Effector memory CD4-positive, alpha-beta T cell (primary cell): ENCODE measurements around the gene PAM.

Source experiments
- DNase-seq, 3 donors: peaks; one replicate each; pipeline ENCODE4 v3.0.0-alpha.2; 2020
- H3K27ac ChIP-seq: 2 replicates; pipeline ENCODE4 v1.7.0; 2013; ENCODE audit warnings: mild to moderate bottlenecking, low read length, moderate library complexity; ENCODE audit not compliant: insufficient read depth, poor library complexity, severe bottlenecking
- H3K27me3 ChIP-seq: replicated peaks from 2 replicates; pipeline ENCODE4 v1.7.0; 2013; ENCODE audit warnings: mild to moderate bottlenecking, low read length; ENCODE audit not compliant: insufficient read depth, control insufficient read depth, poor library complexity, severe bottlenecking
- H3K36me3 ChIP-seq: 2 replicates; pipeline ENCODE4 v1.7.0; 2013; ENCODE audit warnings: mild to moderate bottlenecking, low read length, moderate library complexity; ENCODE audit not compliant: control insufficient read depth, insufficient read depth
- H3K4me1 ChIP-seq: 2 replicates; pipeline ENCODE4 v1.7.0; 2013; ENCODE audit warnings: low read length, mild to moderate bottlenecking; ENCODE audit not compliant: control insufficient read depth, insufficient read depth, poor library complexity, severe bottlenecking
- H3K4me3 ChIP-seq: 2 replicates; pipeline ENCODE4 v1.7.0; 2013; ENCODE audit warnings: low read length, low read depth, mild to moderate bottlenecking; ENCODE audit not compliant: insufficient read depth, poor library complexity, severe bottlenecking
- H3K9me3 ChIP-seq: 2 replicates; pipeline ENCODE4 v1.7.0; 2013; ENCODE audit warnings: mild to moderate bottlenecking, low read length, moderate library complexity; ENCODE audit not compliant: control insufficient read depth
- total RNA-seq, 3 donors: gene quantifications; one replicate each; lab custom pipeline; 2026; lab: John Stamatoyannopoulos, UW

Gene PAM
- total RNA-seq = 20.2 to 36.1 (median 26.1) reads per million in 3 donors

DNA sequence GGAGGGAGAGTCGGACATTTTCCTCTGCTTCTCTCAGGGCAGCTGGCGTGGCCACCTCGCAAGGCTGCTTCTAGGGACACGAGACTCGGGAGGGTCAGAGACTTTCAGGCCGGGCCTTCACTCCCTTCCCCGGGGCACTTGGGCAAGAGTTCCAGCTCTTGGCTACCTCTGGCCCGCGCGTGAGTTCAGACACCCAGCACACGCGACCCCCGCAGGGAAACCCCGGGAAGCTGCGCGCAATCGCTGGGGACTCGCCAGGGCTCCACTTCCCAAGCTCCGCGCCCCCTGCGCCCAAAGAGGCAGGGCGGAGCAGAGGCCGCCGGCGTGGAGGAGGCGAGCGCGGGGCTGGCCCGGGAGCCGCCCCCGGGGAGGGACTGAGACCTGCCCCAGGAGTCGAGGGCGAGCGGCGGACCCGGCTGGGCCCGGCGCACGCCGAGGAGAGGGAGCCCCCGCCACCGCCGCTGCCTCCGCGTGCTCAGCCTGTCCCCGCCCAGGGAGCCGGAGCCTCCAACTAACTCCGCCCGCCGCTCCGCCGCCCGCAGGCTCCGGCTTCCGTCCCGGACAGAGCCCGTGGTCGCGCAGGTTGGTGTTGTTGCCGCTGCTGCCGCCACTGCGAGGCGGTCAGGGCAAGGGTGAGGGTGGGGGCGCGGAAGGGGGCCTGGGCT is at the start of gene PAM:
Gene PAM (plus strand): TSS at position 539 of the 665 bp plus-strand sequence. CDS start 110,891 bp downstream, outside the sequence.
- Histone ChIP-seq H3K27ac (peak within 1 kb of the TSS; percentile 75), H3K4me1 (peaks cover 11% of the 10 kb centered on the region), H3K27me3 (peaks cover 3% of the 10 kb centered on the region), H3K4me3 (peak within 1 kb of the TSS; percentile 98), H3K36me3 (no peaks in the 10 kb centered on the region), H3K9me3 (no peaks in the 10 kb centered on the region)
- DNase-seq = peak; percentile 54 to 59 (median 55)

DNA sequence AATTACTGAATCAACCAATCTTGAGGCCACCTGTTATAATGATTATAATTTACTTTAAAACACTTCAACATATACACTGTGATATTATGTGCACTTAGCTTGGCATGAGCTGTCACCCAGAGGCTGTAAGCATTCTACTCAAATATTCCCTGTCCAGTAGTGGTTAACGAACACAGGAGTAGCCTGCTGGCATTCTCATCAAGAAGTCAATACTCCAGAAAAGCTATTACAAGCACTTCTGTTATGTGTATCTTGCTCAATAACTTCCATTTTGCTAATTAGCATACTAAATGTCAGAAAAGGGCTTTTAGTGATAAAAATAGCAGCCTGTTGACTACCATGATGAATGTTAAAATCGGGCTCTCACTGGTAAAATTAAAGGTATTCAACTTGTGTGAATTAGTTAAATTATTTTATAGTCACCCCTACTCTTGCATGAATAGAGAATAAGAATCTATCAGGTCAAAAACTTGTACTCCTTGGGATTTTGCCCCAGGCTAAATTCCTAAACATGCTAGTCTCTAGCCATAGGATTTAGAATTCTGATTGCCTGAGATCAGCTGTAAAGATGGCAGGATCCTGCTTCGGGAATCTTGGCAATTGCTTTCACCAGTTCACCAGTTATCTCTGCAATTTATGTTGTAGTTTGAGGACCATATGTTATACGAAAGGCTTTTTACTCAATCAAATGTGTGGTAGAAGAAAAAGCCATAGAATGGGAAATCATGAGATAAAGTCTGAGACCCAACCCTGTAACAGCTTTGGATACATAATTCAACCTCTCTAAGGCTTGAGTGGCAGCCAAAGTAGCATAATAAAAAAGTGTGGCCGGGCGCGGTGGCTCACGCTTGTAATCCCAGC is 43.4 kb upstream of the PAM start:
- Histone ChIP-seq H3K9me3 (no peaks in the 10 kb centered on the region), H3K27ac (no peak overlapping the region), H3K36me3 (no peaks in the 10 kb centered on the region), H3K4me3 (no peak overlapping the region), H3K27me3 (no peaks in the 10 kb centered on the region), H3K4me1 (no peaks in the 10 kb centered on the region)
- DNase-seq = no peak

DNA sequence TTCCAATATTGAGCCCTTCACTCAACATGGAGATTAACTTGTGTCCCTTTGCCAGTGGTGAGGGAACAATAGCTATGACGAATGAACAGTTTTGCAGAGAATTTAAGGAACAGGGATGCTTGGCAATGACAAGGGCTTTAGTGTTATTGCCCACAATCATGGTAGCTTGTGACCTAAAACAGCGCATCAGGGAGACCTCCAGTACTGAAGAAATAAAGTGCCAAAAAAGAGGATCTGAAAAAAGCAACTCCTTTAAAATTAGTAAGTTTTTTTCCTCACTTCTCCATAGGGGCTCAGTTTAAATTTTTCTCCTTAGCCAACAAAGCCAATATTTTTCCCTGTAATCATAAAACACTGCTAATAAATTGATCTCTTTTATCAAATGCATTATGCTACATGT is 41.8 kb upstream of the PAM start:
- Histone ChIP-seq H3K4me1 (no peaks in the 10 kb centered on the region), H3K27me3 (no peaks in the 10 kb centered on the region), H3K36me3 (no peaks in the 10 kb centered on the region), H3K27ac (no peak overlapping the region), H3K4me3 (no peak overlapping the region), H3K9me3 (no peaks in the 10 kb centered on the region)
- no peak for DNase-seq

DNA sequence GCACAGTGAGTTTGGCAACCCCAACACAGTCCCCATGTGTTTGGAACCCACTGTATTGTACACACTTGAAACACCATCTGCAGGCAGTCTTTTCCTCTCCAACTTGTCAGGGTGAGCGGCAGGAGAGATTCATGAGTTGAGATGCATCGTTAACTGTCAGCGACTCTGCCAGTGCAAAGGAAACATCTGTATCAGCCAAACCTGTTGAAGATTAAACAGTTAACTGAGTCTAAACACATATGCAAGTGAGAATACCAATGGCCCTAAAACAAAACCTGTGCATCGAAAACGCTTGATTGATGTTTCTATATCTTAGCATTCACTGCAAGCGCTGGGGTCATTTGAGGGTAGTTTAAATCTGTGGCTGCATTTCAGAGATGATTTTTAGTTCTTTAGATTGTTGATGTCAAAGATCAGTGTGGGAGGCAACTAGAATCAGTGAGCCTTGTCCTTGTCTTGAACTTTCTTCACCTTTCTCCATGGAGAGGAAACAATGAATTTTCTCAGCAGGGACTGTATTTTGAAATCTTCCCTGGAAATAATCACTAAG is 41.3 kb upstream of the PAM start:
- DNase-seq = no peak
- Histone ChIP-seq H3K4me1 (no peaks in the 10 kb centered on the region), H3K27ac (no peak overlapping the region), H3K9me3 (no peaks in the 10 kb centered on the region), H3K36me3 (no peaks in the 10 kb centered on the region), H3K27me3 (no peaks in the 10 kb centered on the region), H3K4me3 (no peak overlapping the region)

DNA sequence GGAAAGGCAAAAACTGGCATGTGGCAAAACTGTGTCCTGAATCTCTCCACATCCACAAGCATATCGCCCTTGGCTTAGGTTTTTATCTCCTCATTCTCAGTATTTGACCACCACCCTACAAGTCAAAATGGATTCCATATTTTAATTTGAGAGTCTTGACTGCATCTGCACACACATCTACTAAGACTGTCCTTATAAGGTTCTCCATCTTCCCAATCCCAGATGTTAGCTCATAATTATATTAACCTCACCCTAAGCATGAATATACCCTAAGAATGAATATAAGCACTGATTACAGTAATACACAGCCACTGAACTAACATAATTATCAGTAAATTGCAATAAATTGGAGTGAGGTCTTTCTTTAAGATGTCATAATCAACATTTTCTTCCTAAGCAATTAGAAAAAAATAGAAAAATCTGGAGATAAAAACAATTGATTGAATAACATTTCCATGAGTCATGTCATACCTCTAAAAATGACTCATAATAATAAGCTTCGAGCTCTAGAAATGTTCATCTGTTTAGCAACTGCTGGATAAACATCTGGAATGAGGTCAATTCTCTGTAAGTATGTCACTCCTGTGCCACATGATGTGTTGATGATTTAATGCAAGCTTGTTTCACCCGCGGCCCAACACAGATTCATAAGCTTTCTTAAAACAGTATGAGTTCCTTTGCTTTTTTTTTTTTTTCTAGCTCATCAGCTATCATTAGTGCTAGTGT is 39.9 kb upstream of the PAM start:
- H3K9me3 ChIP-seq = no peaks in the 10 kb centered on the region
- no peak overlapping the region for H3K4me3 ChIP-seq
- no peaks in the 10 kb centered on the region for H3K36me3 ChIP-seq
- no peaks in the 10 kb centered on the region for H3K4me1 ChIP-seq
- H3K27me3 ChIP-seq = no peaks in the 10 kb centered on the region
- no peak overlapping the region for H3K27ac ChIP-seq
- DNase-seq = no peak

DNA sequence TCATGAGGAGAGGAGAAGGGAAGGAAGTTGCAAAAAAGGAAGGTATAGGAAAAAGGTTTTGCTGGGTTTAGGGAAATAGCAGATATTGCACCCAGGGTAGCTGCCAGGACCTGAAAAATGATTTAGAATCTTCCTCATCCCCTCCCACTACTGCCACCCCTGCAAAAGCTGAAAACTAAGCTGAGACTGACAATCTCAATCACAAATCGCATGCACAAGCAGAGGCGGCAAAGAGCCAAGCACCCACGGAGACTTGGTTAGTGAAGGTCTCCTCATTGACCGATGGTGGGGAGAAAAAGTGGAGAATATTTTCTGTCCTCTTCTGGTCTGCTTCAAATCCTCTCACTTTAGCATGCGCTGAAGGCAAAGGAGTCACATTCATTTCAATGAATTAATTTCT is 39.1 kb upstream of the PAM start:
- Histone ChIP-seq H3K36me3 (no peaks in the 10 kb centered on the region), H3K4me3 (no peak overlapping the region), H3K27ac (no peak overlapping the region), H3K4me1 (no peaks in the 10 kb centered on the region), H3K9me3 (no peaks in the 10 kb centered on the region), H3K27me3 (no peaks in the 10 kb centered on the region)
- no peak for DNase-seq

DNA sequence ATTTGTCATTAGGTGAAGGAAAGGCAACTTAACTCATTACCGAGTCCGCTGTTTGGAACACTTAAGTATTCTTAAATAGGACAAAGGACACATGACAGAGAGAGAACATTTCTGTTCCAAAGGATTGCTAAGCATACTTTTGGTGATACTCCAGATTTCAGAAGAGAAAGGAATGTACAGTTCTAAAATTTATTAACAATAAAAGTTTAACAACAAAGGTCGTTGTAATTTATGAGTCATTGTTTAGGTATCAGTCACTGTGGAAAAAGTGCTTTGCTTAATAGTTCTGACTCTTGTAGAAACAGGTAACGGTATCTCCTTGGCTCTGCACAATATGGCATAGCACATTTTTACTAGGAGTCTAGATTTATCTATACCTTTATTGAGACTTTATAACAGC is 36.3 kb upstream of the PAM start:
- no peak for DNase-seq
- no peak overlapping the region for H3K27ac ChIP-seq
- no peaks in the 10 kb centered on the region for H3K4me1 ChIP-seq
- no peaks in the 10 kb centered on the region for H3K27me3 ChIP-seq
- no peaks in the 10 kb centered on the region for H3K36me3 ChIP-seq
- H3K4me3 ChIP-seq = no peak overlapping the region
- no peaks in the 10 kb centered on the region for H3K9me3 ChIP-seq

DNA sequence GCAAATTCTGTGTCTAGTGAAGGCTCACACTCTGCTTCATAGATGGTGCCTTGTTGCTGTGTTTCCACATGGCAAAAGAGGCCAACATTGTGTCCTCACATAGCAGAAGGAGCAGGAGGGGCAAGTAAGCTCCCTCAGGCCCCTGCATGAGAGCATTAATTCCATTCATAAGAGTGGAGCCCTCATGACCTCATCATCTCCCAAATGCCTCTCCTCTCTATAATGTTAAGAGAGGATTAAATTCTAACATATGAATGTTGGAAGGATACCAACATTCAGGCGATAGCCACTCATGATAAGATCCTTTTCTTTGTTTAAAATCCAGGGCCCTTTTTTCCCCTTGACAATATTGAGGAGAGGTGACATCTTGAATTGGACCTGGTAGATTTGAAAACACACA is 35.2 kb upstream of the PAM start:
- Histone ChIP-seq H3K27ac (no peak overlapping the region), H3K36me3 (no peaks in the 10 kb centered on the region), H3K4me3 (no peak overlapping the region), H3K27me3 (no peaks in the 10 kb centered on the region), H3K4me1 (no peaks in the 10 kb centered on the region), H3K9me3 (no peaks in the 10 kb centered on the region)
- no peak for DNase-seq

DNA sequence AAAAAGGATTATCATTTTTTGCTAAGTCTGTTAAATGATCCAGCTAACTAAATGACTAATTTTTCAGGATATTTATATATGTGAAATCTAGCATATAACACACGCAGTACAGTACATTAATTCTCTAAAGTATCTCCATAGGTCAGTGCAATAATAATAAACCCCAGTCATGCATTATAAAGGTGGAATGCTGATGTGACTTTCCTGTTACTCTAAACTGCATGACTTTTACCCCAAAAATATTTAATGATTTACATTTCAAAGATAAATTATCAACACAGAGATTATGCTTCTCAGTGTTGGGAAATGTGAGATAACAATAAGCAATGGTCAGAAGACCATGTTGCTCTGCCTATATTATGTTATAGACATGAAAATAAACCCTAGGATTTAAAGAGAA is 34.1 kb upstream of the PAM start:
- no peak overlapping the region for H3K27ac ChIP-seq
- no peaks in the 10 kb centered on the region for H3K36me3 ChIP-seq
- DNase-seq = no peak
- H3K4me3 ChIP-seq = no peak overlapping the region
- no peaks in the 10 kb centered on the region for H3K4me1 ChIP-seq
- no peaks in the 10 kb centered on the region for H3K27me3 ChIP-seq
- H3K9me3 ChIP-seq = no peaks in the 10 kb centered on the region
